Measurements from ENCODE around the gene HOXA7. TPM values are rescaled to one million over a fixed set of nuclear protein-coding genes. Genes with fewer than 3 reads are reported as not detected.

HOXA7 gene
- total RNA-seq, 1 experiment from 2014 or later: 0.56 TPM

DNA sequence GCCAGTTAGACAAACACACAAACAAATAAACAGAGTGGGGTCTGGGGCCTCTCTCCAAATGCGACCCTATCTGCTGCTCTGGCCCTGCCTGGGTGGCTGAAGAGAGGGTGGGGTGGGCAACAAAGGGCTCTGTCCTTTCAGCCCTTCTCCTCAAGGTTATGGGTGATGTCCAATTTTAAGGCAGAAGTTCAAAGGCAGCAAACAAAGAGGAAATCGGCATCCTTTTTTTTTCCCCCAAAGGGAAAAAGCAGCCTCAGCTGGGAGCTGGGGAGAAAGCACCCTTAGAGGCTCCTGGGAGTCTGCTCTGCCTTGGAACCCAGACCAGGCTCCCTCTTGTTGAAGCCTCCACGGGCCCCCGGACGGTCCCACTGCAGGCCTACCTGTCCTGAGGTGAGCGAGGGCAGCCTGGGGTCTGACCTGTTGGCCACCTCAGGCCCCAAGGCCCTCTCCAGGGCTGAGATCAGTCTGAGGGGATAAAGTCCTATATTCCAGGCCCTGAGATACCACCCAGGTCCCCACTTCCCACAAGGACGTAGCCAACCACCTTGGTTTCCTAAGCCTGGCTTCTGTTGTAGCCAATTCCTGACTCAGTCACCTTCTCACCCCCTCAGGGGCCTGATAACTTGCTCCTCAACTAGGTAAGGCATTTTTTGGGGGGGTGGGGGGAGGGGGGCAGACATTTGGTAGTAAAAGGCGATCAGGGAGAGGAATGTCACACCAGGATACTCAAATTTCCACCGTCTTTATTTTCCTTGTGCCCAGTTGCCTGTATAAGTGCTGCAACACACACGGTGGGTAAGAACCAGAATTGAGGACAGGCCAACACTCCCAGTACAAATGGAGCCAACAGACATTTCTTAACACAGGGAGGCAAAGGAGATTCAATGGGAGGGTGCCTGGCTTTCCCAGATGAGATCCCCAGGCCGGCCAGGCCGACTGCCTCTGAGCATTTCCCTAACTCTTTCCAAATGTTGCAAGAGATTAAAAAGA, 24.3 kb upstream of the HOXA7 start:
- no peaks in the 10 kb centered on the region for H3K4me1 ChIP-seq (ENCODE audit: insufficient read depth, low read length, poor library complexity, severe bottlenecking)
- no peaks in the 10 kb centered on the region for H3K36me3 ChIP-seq (ENCODE audit: insufficient read depth, low read length, poor library complexity, severe bottlenecking)
- peaks cover 95% of the 10 kb centered on the region for H3K27me3 ChIP-seq (replicated peaks; ENCODE audit: insufficient read depth, low read depth, low read length, poor library complexity)
- ChIA-PET CTCF (interaction anchor here (0.6 to 0.7 kb wide), 2 partner anchors 16 to 504 kb away, joined by 4 to 9 read pairs; no protein-coding TSS in a partner anchor), POLR2A (ENCODE audit: low non-redundant PET) (no interaction called here)
- no peak overlapping the region for H3K4me3 ChIP-seq (ENCODE audit: low read depth, low read length, poor library complexity, severe bottlenecking)
- no peaks in the 10 kb centered on the region for H3K9me3 ChIP-seq (ENCODE audit: low read depth, low read length, poor library complexity, severe bottlenecking)
- TF ChIP-seq, protein P1, sequence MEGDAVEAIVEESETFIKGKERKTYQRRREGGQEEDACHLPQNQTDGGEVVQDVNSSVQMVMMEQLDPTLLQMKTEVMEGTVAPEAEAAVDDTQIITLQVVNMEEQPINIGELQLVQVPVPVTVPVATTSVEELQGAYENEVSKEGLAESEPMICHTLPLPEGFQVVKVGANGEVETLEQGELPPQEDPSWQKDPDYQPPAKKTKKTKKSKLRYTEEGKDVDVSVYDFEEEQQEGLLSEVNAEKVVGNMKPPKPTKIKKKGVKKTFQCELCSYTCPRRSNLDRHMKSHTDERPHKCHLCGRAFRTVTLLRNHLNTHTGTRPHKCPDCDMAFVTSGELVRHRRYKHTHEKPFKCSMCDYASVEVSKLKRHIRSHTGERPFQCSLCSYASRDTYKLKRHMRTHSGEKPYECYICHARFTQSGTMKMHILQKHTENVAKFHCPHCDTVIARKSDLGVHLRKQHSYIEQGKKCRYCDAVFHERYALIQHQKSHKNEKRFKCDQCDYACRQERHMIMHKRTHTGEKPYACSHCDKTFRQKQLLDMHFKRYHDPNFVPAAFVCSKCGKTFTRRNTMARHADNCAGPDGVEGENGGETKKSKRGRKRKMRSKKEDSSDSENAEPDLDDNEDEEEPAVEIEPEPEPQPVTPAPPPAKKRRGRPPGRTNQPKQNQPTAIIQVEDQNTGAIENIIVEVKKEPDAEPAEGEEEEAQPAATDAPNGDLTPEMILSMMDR (conservative IDR thresholded peaks at IDR 0.05; ENCODE audit: low read depth, low read length): no peak
- no peak for TF ChIP-seq EZH2 (IDR thresholded peaks at IDR 0.05; ENCODE audit: borderline replicate concordance, low read depth, low read length, poor library complexity, severe bottlenecking)
- no peak for DNase-seq (ENCODE audit: low spot score)
- intact Hi-C loops (cut with micrococcal nuclease; ENCODE audit: unreplicated experiment): no loop called here
- no TSS peak for BruUV-seq (replicated peaks)
- no peak overlapping the region for H3K27ac ChIP-seq (ENCODE audit: low read depth, low read length, poor library complexity, severe bottlenecking)

DNA sequence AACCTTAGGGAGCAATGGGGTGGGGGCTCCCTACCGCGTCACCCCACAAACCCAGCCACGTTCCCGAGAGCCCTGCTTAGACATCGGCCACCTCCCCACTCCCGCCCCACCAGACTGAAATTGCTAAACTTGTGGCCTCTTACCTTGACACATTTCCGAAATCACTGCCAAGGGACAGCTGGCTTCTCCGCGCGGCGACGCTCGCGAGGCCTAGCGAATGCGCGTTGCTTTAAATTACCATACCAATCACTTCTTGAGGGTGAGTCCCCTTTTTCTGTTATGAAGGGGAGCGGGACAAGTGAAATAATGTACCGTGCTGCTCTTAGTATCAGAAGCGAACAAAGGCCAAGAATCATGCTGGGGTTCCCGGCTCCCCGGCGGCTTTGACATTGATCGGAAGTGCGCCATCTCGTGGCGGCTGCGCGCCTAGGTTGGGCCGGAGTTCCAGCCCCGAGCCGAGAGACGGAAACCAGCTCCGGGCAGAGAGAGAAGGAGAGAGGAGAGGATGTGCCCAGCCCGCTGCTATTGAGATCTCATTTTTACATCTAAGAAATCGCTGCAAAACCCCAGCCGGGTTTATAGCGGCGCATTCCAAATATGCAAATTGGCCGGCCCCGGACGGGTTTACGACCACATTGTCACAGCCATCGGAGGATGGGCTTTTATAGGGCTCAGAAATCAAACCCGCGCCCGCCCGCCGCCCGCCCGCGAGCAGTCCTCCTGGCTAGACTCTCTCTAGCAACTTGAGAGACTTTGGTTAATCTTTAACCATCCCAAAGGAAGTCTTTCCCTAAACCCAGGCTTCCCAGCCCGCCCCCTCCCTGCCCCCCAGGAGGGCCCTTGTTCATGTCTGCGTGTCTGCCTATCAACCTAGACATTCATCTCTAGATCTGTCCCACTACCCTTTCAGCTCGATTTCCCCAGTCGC, 23.3 kb upstream of the HOXA7 start:
- DNase-seq (ENCODE audit: low spot score): peak; percentile 72
- CTCF ChIA-PET: interaction anchor here (0.6 to 0.7 kb wide), 2 partner anchors 17 to 503 kb away, joined by 4 to 9 read pairs; no protein-coding TSS in a partner anchor
- TF ChIP-seq, protein P1 (conservative IDR thresholded peaks at IDR 0.05; ENCODE audit: low read depth, low read length): peak; percentile 94
- TF ChIP-seq EZH2 (IDR thresholded peaks at IDR 0.05; ENCODE audit: borderline replicate concordance, low read depth, low read length, poor library complexity, severe bottlenecking): no peak
- peak overlapping the region; percentile 27 for H3K4me3 ChIP-seq (ENCODE audit: low read depth, low read length, poor library complexity, severe bottlenecking)
- POLR2A ChIA-PET (ENCODE audit: low non-redundant PET): no interaction called here
- intact Hi-C loops (cut with micrococcal nuclease; ENCODE audit: unreplicated experiment): no loop called here
- no peak overlapping the region for H3K27ac ChIP-seq (ENCODE audit: low read depth, low read length, poor library complexity, severe bottlenecking)
- BruUV-seq (replicated peaks): no TSS peak
- peaks cover 95% of the 10 kb centered on the region for H3K27me3 ChIP-seq (replicated peaks; ENCODE audit: insufficient read depth, low read depth, low read length, poor library complexity)
- no peaks in the 10 kb centered on the region for H3K36me3 ChIP-seq (ENCODE audit: insufficient read depth, low read length, poor library complexity, severe bottlenecking)
- no peaks in the 10 kb centered on the region for H3K4me1 ChIP-seq (ENCODE audit: insufficient read depth, low read length, poor library complexity, severe bottlenecking)
- H3K9me3 ChIP-seq (ENCODE audit: low read depth, low read length, poor library complexity, severe bottlenecking): no peaks in the 10 kb centered on the region

DNA sequence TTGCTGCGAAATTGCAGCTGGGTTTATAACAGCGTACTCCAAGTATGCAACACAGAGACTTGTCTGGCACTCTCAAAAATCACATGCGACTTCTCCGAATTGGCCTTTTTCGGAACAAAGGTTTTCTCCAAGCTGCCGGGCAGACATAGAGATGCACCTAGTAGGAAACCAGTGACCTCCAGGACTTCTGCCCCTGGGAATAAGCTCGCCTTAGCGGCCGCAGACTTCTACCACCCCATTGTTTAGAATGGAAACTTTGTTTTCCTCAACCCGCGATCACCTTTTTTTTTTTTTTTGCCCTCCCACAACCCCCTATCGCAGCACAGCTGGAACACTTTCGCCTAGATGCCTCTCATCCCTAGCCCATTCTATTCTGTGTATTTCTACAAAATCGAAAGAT, 22.6 kb upstream of the HOXA7 start:
- intact Hi-C loops (cut with micrococcal nuclease; ENCODE audit: unreplicated experiment): no loop called here
- H3K4me1 ChIP-seq (ENCODE audit: insufficient read depth, low read length, poor library complexity, severe bottlenecking): no peaks in the 10 kb centered on the region
- no peak for DNase-seq (ENCODE audit: low spot score)
- ChIA-PET POLR2A (ENCODE audit: low non-redundant PET) (no interaction called here), CTCF (interaction anchor here (0.5 to 0.6 kb wide), 2 partner anchors 499 to 810 kb away, joined by 3 to 5 read pairs; no protein-coding TSS in a partner anchor)
- H3K27ac ChIP-seq (ENCODE audit: low read depth, low read length, poor library complexity, severe bottlenecking): no peak overlapping the region
- no peaks in the 10 kb centered on the region for H3K9me3 ChIP-seq (ENCODE audit: low read depth, low read length, poor library complexity, severe bottlenecking)
- no peak overlapping the region for H3K4me3 ChIP-seq (ENCODE audit: low read depth, low read length, poor library complexity, severe bottlenecking)
- no TSS peak for BruUV-seq (replicated peaks)
- H3K27me3 ChIP-seq (replicated peaks; ENCODE audit: insufficient read depth, low read depth, low read length, poor library complexity): peaks cover 95% of the 10 kb centered on the region
- H3K36me3 ChIP-seq (ENCODE audit: insufficient read depth, low read length, poor library complexity, severe bottlenecking): no peaks in the 10 kb centered on the region
- TF ChIP-seq, protein P1 (conservative IDR thresholded peaks at IDR 0.05; ENCODE audit: low read depth, low read length): no peak
- no peak for TF ChIP-seq EZH2 (IDR thresholded peaks at IDR 0.05; ENCODE audit: borderline replicate concordance, low read depth, low read length, poor library complexity, severe bottlenecking)

Measured in A673 (cell line).